Measurements from ENCODE around the gene TMX2.

Gene TMX2

GRCh38 chr11:57771365-57771764 lies 59.0 kb downstream of the TMX2 start:
- no peak for DNase-seq

GRCh38 chr11:57772562-57772961 lies 60.2 kb downstream of the TMX2 start:
- DNase-seq, result no peak

- no peak for DNase-seq
Observed at GRCh38 chr11:57773026-57773598, 60.7 kb downstream of the TMX2 start.

GRCh38 chr11:57775491-57775890 lies 63.1 kb downstream of the TMX2 start:
- no peak for DNase-seq

GRCh38 chr11:57776031-57776521 lies 63.7 kb downstream of the TMX2 start:
- no peak for DNase-seq

GRCh38 chr11:57776577-57777210 lies 64.3 kb downstream of the TMX2 start:
- no peak for DNase-seq

- no peak for DNase-seq
Observed at GRCh38 chr11:57777969-57778317, 65.5 kb downstream of the TMX2 start.

GRCh38 chr11:57778318-57779037 lies 66.1 kb downstream of the TMX2 start:
- no peak for DNase-seq

- DNase-seq, result no peak
Observed at GRCh38 chr11:57779276-57779675, 66.9 kb downstream of the TMX2 start.

- DNase-seq, result no peak
Observed at GRCh38 chr11:57781529-57781943, 69.1 kb downstream of the TMX2 start.

- DNase-seq, result no peak
Observed at GRCh38 chr11:57785072-57785471, 72.7 kb downstream of the TMX2 start.

GRCh38 chr11:57786436-57786835 lies 74.0 kb downstream of the TMX2 start:
- DNase-seq, result no peak

GRCh38 chr11:57787006-57787604 lies 74.7 kb downstream of the TMX2 start:
- no peak for DNase-seq

- no peak for DNase-seq
Observed at GRCh38 chr11:57787920-57788702, 75.7 kb downstream of the TMX2 start.

GRCh38 chr11:57788703-57789088 lies 76.3 kb downstream of the TMX2 start:
- no peak for DNase-seq

All from stimulated activated naive CD4-positive, alpha-beta T cell treated with Interleukin-2 at 50 U/mL for 16 hours (primary cell).